ENCODE measurements around the gene ID3.

DNA sequence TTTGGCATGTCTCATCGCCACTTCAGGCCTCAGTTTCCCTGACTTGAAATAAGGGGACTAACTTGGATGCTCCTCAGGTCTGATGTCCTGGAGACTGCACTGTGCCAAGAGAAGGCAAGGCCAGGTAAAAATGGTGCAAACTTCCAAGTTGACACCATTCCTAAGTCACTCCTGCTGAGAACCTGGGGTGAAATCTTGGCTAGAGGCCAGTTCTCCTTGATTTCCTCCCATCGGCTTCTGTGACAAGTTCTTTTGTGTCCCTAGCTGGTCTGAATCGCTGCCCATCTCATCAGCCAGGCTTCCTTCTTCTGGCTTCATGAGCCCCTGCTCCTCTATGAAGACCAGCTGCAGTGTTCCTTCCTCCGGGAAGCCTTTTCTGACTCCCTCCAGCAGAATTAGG is 48.6 kb upstream of the ID3 start:
- TF ChIP-seq, protein P1, sequence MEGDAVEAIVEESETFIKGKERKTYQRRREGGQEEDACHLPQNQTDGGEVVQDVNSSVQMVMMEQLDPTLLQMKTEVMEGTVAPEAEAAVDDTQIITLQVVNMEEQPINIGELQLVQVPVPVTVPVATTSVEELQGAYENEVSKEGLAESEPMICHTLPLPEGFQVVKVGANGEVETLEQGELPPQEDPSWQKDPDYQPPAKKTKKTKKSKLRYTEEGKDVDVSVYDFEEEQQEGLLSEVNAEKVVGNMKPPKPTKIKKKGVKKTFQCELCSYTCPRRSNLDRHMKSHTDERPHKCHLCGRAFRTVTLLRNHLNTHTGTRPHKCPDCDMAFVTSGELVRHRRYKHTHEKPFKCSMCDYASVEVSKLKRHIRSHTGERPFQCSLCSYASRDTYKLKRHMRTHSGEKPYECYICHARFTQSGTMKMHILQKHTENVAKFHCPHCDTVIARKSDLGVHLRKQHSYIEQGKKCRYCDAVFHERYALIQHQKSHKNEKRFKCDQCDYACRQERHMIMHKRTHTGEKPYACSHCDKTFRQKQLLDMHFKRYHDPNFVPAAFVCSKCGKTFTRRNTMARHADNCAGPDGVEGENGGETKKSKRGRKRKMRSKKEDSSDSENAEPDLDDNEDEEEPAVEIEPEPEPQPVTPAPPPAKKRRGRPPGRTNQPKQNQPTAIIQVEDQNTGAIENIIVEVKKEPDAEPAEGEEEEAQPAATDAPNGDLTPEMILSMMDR (IDR thresholded peaks at IDR 0.05), result no peak
- no peak for TF ChIP-seq POLR2A (IDR thresholded peaks at IDR 0.05)
